SK-N-MC (cell line): ENCODE measurements around the gene WDR44.

ENCODE experiments used
- DNase-seq: peaks from one replicate; pipeline ENCODE4 v3.0.0-alpha.2; 2011; ENCODE audit warnings: low read depth, low spot score
- H3K27ac ChIP-seq: fragments of 200-600 bp; sonication (generic); 2 replicates; pipeline ENCODE4 v1.5.1; 2016; ENCODE audit warnings: mixed run types
- H3K36me3 ChIP-seq: fragments of 200-600 bp; sonication (generic); 2 replicates; pipeline ENCODE4 v1.6.1; 2017; ENCODE audit warnings: antibody characterized with exemption, low read length, mixed read lengths; ENCODE audit not compliant: insufficient read depth
- H3K4me3 ChIP-seq: fragments of 200-600 bp; sonication (generic); 2 replicates; pipeline ENCODE4 v1.5.1; 2016
- H3K9ac ChIP-seq: fragments of 200-600 bp; sonication (generic); 2 replicates; pipeline ENCODE4 v1.8.0; 2017; ENCODE audit warnings: mixed run types, mixed read lengths; ENCODE audit not compliant: insufficient read length
- H3K9me3 ChIP-seq: fragments of 200-600 bp; sonication (generic); 2 replicates; pipeline ENCODE4 v1.6.1; 2017; ENCODE audit warnings: low read depth, mild to moderate bottlenecking, antibody characterized with exemption, low read length, moderate library complexity, mixed read lengths
- EZH2 ChIP-seq: fragments of 200-600 bp; sonication (generic); IDR thresholded peaks from one replicate; pipeline ENCODE4 v1.6.1; 2017; ENCODE audit warnings: antibody characterized with exemption
- FOXP2 ChIP-seq: optimal IDR thresholded peaks from 2 replicates; pipeline ENCODE3; 2011; ENCODE audit warnings: mild to moderate bottlenecking, moderate library complexity; ENCODE audit not compliant: insufficient read depth; ENCODE audit errors: extremely low read length, control extremely low read depth
- POLR2AphosphoS5 ChIP-seq: IDR thresholded peaks from 2 replicates; pipeline ENCODE4 v1.6.1; 2012; ENCODE audit warnings: mild to moderate bottlenecking, low read depth, low read length, borderline replicate concordance

Gene WDR44

GRCh38 chrX:118353081-118353850 lies 7.4 kb downstream of the WDR44 start:
- Histone ChIP-seq H3K9me3 (no peaks in the 10 kb centered on the region), H3K9ac (no peak overlapping the region), H3K27ac (no peak overlapping the region), H3K36me3 (no peaks in the 10 kb centered on the region), H3K4me3 (no peak overlapping the region)
- TF ChIP-seq POLR2AphosphoS5 (no peak), FOXP2 (no peak), EZH2 (no peak)
- no peak for DNase-seq

GRCh38 chrX:118355225-118355920 lies 9.5 kb downstream of the WDR44 start:
- Histone ChIP-seq H3K36me3 (no peaks in the 10 kb centered on the region), H3K27ac (no peak overlapping the region), H3K9me3 (no peaks in the 10 kb centered on the region), H3K4me3 (no peak overlapping the region), H3K9ac (no peak overlapping the region)
- TF ChIP-seq FOXP2, result no peak
- no peak for TF ChIP-seq EZH2
- TF ChIP-seq POLR2AphosphoS5, result no peak
- DNase-seq, result no peak

GRCh38 chrX:118356154-118356701 lies 10.3 kb downstream of the WDR44 start:
- Histone ChIP-seq H3K9ac (no peak overlapping the region), H3K4me3 (no peak overlapping the region), H3K27ac (no peak overlapping the region), H3K9me3 (no peaks in the 10 kb centered on the region), H3K36me3 (no peaks in the 10 kb centered on the region)
- DNase-seq, result no peak
- TF ChIP-seq FOXP2 (no peak), POLR2AphosphoS5 (no peak), EZH2 (no peak)

GRCh38 chrX:118360429-118361125 lies 14.7 kb downstream of the WDR44 start:
- Histone ChIP-seq H3K9ac (no peak overlapping the region), H3K9me3 (no peaks in the 10 kb centered on the region), H3K4me3 (no peak overlapping the region), H3K27ac (no peak overlapping the region), H3K36me3 (no peaks in the 10 kb centered on the region)
- DNase-seq, result no peak
- TF ChIP-seq POLR2AphosphoS5, result no peak
- TF ChIP-seq FOXP2, result no peak
- TF ChIP-seq EZH2, result no peak

- Histone ChIP-seq H3K9me3 (no peaks in the 10 kb centered on the region), H3K9ac (no peak overlapping the region), H3K4me3 (no peak overlapping the region), H3K27ac (no peak overlapping the region), H3K36me3 (no peaks in the 10 kb centered on the region)
- DNase-seq, result no peak
- TF ChIP-seq FOXP2 (no peak), POLR2AphosphoS5 (no peak), EZH2 (no peak)
These were observed 18.4 kb downstream of the WDR44 start for GRCh38 chrX:118364261-118364660.

- no peak for DNase-seq
- no peaks in the 10 kb centered on the region for H3K36me3 ChIP-seq
- H3K4me3 ChIP-seq, result no peak overlapping the region
- TF ChIP-seq FOXP2 (no peak), EZH2 (no peak), POLR2AphosphoS5 (no peak)
- H3K9ac ChIP-seq, result no peak overlapping the region
- no peak overlapping the region for H3K27ac ChIP-seq
- no peaks in the 10 kb centered on the region; the same call in 1 of the 2 replicates for H3K9me3 ChIP-seq
These were observed 21.4 kb downstream of the WDR44 start for GRCh38 chrX:118367338-118367737.

GRCh38 chrX:118368398-118368797 lies 22.5 kb downstream of the WDR44 start:
- Histone ChIP-seq H3K4me3 (no peak overlapping the region), H3K36me3 (no peaks in the 10 kb centered on the region), H3K27ac (no peak overlapping the region), H3K9ac (no peak overlapping the region), H3K9me3 (no peaks in the 10 kb centered on the region; the same call in 1 of the 2 replicates)
- DNase-seq, result no peak
- no peak for TF ChIP-seq FOXP2
- no peak for TF ChIP-seq POLR2AphosphoS5
- no peak for TF ChIP-seq EZH2
